Thoracic aorta (tissue), 2 donors: Measurements from ENCODE around the gene MEIS2. TPM values are rescaled to one million over a fixed set of nuclear protein-coding genes. Genes with fewer than 3 reads are reported as not detected.

Experiments
- ATAC-seq: fragments of 150-250 bp; one replicate; pipeline ENCODE4 v1.8.0; 2017; ENCODE audit warnings: low read depth; ENCODE audit not compliant: insufficient number of reproducible peaks, low FRiP score
- DNase-seq: peaks from one replicate; pipeline ENCODE4 v3.0.0-alpha.2; 2020; ENCODE audit warnings: low spot score
- H3K27ac ChIP-seq, 2 donors: fragments of 200-600 bp; sonication (generic); 1 replicate in 1 of 2; 2 replicates in 1 of 2; pipeline ENCODE4 v1.5.1; 2016; ENCODE audit warnings: mild to moderate bottlenecking in 2 of 2, moderate library complexity in 2 of 2
- H3K27me3 ChIP-seq: fragments of 200-600 bp; sonication (generic); replicated peaks from 2 replicates; pipeline ENCODE4 v1.6.0; 2016; ENCODE audit warnings: mild to moderate bottlenecking; ENCODE audit not compliant: insufficient read depth
- H3K36me3 ChIP-seq: fragments of 200-600 bp; sonication (generic); one replicate; pipeline ENCODE4 v1.5.1; 2016
- H3K4me1 ChIP-seq, 2 donors: fragments of 200-600 bp; sonication (generic); 1 replicate in 1 of 2; 2 replicates in 1 of 2; pipeline versions ENCODE4 v1.5.1 to v1.6.0; 2016; ENCODE audit warnings: low read depth in 2 of 2, mild to moderate bottlenecking in 1 of 2; ENCODE audit not compliant: control insufficient read depth in 1 of 2
- H3K4me3 ChIP-seq: fragments of 200-600 bp; sonication (generic); 2 replicates; pipeline ENCODE4 v1.5.1; 2016; ENCODE audit warnings: mild to moderate bottlenecking
- H3K9me3 ChIP-seq: fragments of 200-600 bp; sonication (generic); 2 replicates; pipeline ENCODE4 v1.5.1; 2016
- total RNA-seq, 2 donors: library from RNA; depleted of rRNA; stranded (reverse); fragments of >200 nt; gene quantifications; one replicate each; pipeline versions ENCODE4 v1.1.0 to v1.2.3, GENCODE V29; 2016
- TF ChIP-seq, protein P1 (sequence below): fragments of 200-600 bp; sonication (generic); IDR thresholded peaks from one replicate; pipeline ENCODE4 v1.5.1; 2019; ENCODE audit warnings: antibody characterized with exemption

MEIS2 gene
- total RNA-seq, 2 donors from 2014 or later: 46.4 to 57.2 TPM

- DNase-seq (no peak), ATAC-seq (no peak)
- H3K4me3 ChIP-seq: no peak overlapping the region
- peaks cover 0 to 13% of the 10 kb centered on the region in 2 donors for H3K4me1 ChIP-seq
- H3K9me3 ChIP-seq: no peaks in the 10 kb centered on the region
- no peaks in the 10 kb centered on the region for H3K27me3 ChIP-seq
- TF ChIP-seq, protein P1, sequence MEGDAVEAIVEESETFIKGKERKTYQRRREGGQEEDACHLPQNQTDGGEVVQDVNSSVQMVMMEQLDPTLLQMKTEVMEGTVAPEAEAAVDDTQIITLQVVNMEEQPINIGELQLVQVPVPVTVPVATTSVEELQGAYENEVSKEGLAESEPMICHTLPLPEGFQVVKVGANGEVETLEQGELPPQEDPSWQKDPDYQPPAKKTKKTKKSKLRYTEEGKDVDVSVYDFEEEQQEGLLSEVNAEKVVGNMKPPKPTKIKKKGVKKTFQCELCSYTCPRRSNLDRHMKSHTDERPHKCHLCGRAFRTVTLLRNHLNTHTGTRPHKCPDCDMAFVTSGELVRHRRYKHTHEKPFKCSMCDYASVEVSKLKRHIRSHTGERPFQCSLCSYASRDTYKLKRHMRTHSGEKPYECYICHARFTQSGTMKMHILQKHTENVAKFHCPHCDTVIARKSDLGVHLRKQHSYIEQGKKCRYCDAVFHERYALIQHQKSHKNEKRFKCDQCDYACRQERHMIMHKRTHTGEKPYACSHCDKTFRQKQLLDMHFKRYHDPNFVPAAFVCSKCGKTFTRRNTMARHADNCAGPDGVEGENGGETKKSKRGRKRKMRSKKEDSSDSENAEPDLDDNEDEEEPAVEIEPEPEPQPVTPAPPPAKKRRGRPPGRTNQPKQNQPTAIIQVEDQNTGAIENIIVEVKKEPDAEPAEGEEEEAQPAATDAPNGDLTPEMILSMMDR: no peak
- no peak overlapping the region for H3K27ac ChIP-seq
- H3K36me3 ChIP-seq: no peaks in the 10 kb centered on the region
Measured at GRCh38 chr15:36938764-36939163, 161.6 kb downstream of the MEIS2 start.

DNA sequence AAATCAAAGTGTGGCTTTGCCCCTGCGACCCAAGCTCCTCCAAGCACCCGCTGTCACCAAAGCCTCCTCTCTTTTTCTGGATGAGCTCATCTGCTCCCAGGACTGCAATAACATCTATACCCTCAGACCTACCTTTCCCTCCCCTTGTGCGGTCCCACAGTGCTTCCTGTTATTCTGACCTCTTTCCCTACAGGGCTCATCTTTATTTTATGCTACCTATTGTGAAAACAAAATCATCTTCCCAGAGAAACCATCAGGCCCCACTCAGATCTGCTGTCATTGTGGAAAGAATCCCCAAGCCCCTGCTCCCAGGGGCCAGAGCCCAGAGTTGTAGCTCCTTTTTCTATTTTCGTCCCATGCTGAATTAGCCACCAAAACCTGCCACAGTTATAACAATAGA lies 162.2 kb downstream of the MEIS2 start:
- TF ChIP-seq, protein P1: no peak
- H3K4me1 ChIP-seq: peaks cover 0 to 6% of the 10 kb centered on the region in 2 donors
- H3K9me3 ChIP-seq: no peaks in the 10 kb centered on the region
- DNase-seq: no peak
- H3K27me3 ChIP-seq: no peaks in the 10 kb centered on the region
- ATAC-seq: no peak
- H3K27ac ChIP-seq: no peak overlapping the region
- H3K4me3 ChIP-seq: no peak overlapping the region
- H3K36me3 ChIP-seq: no peaks in the 10 kb centered on the region

DNA sequence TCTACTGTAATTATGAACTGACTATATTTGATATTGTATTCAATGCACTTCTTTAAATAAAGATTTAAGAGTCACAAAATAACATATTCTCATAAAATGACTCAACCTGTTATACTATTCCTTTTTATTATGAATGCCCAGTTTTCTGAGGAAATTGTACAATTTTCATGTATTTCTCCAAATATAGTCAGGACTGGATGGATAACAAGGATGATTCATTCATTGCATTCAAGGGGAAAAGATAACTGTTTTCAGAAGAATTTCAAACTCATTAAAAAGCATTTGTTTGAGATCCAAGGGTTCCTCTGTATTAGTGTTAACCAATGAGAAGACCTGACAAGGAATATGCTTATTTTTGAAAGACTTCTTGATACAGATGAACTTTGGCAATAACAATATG lies 163.7 kb downstream of the MEIS2 start:
- Histone ChIP-seq H3K27ac (no peak overlapping the region), H3K27me3 (no peaks in the 10 kb centered on the region), H3K36me3 (no peaks in the 10 kb centered on the region), H3K4me1 (peaks cover 0 to 6% of the 10 kb centered on the region in 2 donors), H3K4me3 (no peak overlapping the region), H3K9me3 (no peaks in the 10 kb centered on the region)
- DNase-seq: no peak
- TF ChIP-seq, protein P1: no peak
- ATAC-seq: no peak

DNA sequence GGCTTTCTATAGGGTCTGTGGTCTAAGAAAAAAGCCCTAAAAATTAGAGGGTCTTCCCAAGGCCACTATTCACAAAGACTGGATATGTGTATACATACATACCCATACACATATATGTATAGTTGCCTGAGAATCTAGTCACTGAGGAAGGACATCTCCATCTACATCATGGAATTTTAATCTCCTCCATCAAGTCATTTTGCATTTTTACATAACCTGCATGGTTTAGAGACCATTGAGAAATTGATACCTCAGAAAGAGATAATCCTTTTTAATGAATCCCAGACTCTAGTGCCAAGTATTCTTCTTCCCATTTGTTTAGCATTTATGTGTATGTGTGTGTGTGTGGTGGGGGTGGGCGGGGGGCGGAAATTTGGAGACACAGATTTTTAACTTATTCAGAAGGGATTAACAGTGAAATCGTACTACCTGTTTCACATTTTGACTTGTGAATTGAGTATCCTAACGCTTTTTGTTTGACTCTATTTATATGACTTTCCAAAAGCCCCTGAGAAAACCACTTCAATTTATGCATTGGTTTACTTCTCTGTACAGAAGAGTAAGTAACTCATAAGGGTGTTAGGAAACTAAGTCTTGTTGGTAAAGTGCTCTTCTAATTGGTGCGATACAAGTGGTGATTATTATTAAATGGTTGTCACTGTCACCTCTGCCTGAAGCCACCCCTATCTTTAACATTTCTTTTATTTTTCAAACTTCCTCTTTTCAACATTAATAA lies 166.9 kb downstream of the MEIS2 start:
- no peak overlapping the region for H3K4me3 ChIP-seq
- H3K4me1 ChIP-seq: peaks cover 0 to 6% of the 10 kb centered on the region in 2 donors
- no peaks in the 10 kb centered on the region for H3K9me3 ChIP-seq
- no peak overlapping the region for H3K27ac ChIP-seq
- H3K27me3 ChIP-seq: no peaks in the 10 kb centered on the region
- ATAC-seq: no peak
- no peaks in the 10 kb centered on the region for H3K36me3 ChIP-seq
- DNase-seq: no peak
- TF ChIP-seq, protein P1: no peak

DNA sequence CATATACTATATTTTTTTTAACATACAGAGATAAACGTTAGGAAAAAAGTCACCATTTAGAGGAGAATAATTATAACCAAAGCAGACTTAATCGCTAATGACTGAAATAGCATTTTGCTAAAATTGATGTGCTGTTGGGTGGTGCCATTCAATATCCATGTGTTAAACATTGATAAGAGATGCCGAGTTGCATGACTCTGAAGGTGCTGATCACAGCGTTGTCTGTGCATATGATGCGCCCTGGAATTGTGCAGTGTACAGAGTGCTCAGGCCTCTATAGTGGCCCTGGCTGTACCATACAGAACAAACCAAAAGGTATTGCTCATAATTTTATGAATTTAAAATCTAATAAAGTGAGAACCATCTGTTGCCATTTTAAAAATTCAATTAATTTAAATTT lies 168.3 kb downstream of the MEIS2 start:
- TF ChIP-seq, protein P1: no peak
- DNase-seq (no peak), ATAC-seq (no peak)
- Histone ChIP-seq H3K36me3 (no peaks in the 10 kb centered on the region), H3K27me3 (no peaks in the 10 kb centered on the region), H3K4me1 (peaks cover 0 to 6% of the 10 kb centered on the region in 2 donors), H3K27ac (no peak overlapping the region), H3K4me3 (no peak overlapping the region), H3K9me3 (no peaks in the 10 kb centered on the region)
